GM11168 (cell line): ENCODE results near the gene PTRHD1.
"Not testable (repeated sequence)": the region's sequence is repeated elsewhere in the genome, so short reads cannot be mapped to it uniquely, and the experiment has no call there.

Experiments
- in situ Hi-C: fragments of 300-500 bp; cut with MboI; formaldehyde crosslinking; loops from one replicate; pipeline ENCODE4 v1.12.0; 2022; ENCODE audit warnings: low sequenced_read_pairs; ENCODE audit not compliant: unreplicated experiment

The PTRHD1 gene

DNA sequence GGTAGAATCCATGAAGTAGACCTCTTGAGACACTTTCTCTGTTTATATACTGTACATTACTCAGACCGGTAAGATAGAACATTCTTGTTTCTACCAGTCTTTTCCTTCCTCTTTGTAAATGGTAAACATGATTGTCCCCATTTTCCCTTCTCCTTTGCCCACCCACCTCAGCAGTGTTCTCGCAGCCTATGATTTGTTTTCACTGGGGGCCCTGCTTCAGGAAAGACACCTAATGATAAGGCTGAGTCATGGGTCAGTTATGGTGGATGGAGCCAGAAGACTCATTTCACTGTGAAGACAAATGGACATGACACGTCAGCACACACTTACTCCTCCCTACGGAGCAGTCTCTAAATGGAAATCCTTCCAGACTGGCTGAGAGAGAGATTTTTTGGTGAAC lies 23.7 kb upstream of the PTRHD1 start:
- in situ Hi-C loops = no loop called here

- in situ Hi-C loops = no loop called here
These were observed 23.2 kb upstream of the PTRHD1 start for GRCh38 chr2:24816404-24816803.

GRCh38 chr2:24815171-24815570 lies 22.0 kb upstream of the PTRHD1 start:
- in situ Hi-C loops = no loop called here

DNA sequence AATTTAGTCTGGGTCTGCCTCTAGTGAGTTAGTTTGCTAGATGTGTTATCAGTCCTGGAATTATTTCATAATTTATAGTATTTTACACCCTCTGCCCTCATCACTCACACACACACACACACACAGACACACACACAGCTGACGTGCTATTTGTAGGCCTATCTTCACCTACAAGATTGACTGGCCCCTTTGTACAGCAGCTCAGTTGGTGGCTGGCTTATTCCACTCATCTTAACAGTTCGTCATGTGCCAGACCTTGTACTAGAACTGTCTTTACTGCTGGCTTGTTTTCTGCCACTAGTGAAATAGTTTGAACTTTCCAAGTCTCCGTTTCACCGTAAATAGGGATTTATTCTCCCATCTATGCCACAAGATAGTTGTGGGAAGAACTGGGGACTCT lies 21.3 kb upstream of the PTRHD1 start:
- in situ Hi-C loops = no loop called here

- in situ Hi-C loops = no loop called here
These were observed 20.5 kb upstream of the PTRHD1 start for GRCh38 chr2:24813691-24814137.

DNA sequence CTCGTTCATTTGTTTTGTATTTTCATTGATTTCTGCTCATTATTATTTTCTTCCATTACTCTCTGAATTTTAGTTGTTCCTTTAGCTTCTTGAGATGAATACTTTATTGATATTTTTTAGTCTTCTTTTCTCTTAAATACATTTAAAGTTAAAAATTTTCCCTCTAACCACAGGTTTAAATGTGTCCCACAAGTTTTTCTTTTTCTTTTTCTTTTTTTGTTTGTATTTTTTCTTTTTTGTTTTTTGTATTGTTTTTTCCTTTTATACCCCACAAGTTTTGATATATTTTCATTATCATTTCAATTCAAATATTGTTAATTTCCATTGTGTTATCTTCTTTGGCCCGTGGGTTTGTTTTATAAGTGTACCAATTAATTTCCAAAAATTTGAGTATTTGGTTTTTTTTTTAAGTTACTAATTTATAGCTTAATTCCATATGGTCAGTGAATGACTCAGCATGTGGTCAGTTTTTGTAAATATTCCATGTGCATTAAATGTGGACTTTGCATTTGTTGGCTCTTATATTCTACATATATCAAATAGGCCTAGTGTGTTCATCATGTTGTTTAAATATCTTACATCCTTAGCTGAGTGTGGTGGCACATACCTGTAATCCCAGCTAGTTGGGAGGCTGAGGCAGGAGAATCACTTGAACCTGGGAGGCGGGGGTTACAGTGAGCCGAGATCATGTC lies 16.3 kb upstream of the PTRHD1 start:
- in situ Hi-C loops = no loop called here

DNA sequence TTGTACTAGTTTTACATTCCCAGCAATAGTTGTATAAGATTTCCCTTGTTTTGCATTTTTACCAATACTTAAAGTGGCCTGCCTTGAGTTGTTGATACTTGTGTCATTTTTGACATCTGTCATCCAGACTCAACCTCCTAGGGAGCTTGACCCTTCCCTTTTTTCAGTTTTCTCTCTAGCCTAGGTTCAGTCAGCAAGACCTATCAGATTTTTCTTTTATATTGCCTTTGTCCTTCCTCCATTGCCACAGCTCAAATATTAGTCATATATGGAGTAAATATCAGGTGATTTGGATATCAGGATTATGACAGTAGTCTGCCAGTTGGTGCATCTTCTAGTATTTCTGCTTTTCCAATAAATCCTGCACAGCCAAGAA lies 13.5 kb upstream of the PTRHD1 start:
- in situ Hi-C loops = no loop called here

- in situ Hi-C loops = not testable (repeated sequence)
These were observed 12.8 kb upstream of the PTRHD1 start for GRCh38 chr2:24805811-24806660.

- in situ Hi-C loops = not testable (repeated sequence)
These were observed 7.3 kb upstream of the PTRHD1 start for GRCh38 chr2:24800487-24800886.

DNA sequence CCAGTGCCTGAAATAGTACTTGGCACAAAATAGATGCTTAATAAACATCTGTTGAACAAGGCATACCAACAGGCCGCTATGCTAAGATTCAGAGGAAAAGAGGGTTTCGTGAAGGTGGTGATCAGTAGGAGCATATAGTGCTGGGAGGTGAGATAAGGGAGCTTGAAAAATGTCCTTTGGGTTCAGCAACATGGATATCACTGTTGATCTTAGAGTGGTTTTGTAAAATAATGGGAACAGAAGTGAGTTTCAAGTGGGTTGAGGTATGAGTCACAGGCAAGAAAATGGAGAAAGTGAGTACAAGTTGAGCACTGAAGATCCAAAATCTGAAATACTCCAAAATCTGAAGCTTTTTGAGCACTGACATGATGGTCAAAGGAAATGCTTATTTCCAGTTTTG lies 4.5 kb upstream of the PTRHD1 start:
- in situ Hi-C loops = no loop called here

- in situ Hi-C loops = no loop called here
These were observed 707 bp upstream of the PTRHD1 start for GRCh38 chr2:24793761-24794435.

- in situ Hi-C loops = no loop called here
These were observed 683 bp downstream of the PTRHD1 start for GRCh38 chr2:24792542-24792873.

DNA sequence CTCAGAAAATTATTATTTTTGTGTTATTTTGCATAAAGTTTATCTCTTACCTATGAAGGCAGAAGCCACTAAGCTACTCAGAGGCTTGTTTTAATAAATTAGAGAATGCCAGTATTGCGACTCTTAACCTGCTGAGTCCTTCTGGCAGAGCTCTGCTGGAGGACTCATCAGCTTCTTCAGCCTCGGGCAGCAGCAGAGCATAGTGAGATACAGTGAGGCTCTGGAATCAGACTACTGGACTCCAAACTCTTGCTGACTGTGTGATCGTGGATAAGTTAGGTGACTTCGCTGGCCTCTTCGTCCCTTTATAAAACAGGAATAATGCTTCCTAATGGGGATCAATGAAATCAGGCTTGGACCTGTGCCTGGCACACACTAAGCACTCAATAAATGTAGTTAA lies 1.7 kb downstream of the PTRHD1 start:
- in situ Hi-C loops = no loop called here

DNA sequence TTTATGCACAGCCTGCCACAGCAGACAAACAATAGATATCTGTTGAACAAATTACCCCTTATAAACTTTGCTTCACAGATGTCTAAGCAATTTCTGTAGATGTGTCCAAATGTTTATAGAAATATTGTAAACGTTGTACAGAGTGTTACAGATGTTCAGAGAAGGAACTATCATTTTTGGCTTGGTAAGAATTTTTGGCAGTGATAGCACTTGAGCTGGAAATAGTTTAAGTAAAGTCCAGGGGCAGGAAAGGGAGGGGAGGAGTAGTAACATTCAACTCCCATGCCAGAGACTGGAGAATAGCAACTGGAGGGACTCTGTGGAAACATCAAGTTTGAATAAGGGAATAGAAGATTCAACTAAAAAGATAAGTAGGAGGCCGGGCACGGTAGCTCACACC lies 4.4 kb downstream of the PTRHD1 start:
- in situ Hi-C loops = no loop called here

DNA sequence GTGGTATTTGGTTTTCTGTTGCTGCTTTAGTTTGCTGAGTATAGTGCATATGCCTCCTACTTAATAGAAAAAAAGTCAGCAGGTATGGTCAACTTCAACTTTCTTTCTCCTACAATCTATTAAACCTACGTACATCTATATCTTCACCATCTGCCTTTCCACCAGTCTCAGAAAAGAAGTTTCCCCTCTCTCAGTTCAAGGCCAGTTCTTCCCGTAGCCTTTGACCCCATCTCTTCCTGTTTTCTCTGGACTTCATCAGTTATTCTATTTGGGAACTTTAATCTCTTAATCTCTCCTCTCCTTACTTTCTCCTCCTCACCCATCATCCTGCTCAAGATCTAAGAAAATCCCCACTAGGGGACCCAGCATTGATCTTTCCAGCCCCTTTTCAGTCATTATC lies 5.7 kb downstream of the PTRHD1 start:
- in situ Hi-C loops = no loop called here

DNA sequence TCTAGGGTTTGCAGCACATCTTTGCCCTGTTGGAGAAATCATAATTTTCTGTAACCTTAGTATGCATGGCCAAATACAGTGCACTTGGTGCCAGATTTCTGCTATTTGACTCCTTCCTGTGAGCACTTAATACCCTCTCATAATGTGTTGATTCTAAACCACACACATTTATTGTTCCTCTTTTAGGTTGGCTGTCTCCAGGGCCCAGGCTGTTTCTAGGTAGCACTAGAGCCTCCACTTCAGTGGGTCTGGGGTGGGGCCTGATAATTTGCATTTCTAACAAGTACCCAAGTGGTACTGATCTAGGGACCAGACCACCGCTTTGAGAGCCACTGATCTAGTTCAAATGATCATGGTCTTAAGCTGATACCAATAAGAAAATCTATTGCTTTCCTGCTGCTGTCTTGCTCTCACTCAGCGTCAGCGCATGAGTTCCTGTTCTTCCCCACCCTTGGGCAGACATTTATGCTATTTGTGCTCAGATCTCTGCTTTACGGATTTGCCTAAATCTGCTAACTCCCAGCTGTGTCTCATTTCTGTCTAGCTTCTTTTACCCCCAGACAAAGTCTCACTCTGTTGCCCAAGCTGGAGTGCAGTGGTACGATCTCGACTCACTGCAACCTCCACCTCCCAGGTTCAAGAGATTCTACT lies 7.4 kb downstream of the PTRHD1 start:
- in situ Hi-C loops = no loop called here

DNA sequence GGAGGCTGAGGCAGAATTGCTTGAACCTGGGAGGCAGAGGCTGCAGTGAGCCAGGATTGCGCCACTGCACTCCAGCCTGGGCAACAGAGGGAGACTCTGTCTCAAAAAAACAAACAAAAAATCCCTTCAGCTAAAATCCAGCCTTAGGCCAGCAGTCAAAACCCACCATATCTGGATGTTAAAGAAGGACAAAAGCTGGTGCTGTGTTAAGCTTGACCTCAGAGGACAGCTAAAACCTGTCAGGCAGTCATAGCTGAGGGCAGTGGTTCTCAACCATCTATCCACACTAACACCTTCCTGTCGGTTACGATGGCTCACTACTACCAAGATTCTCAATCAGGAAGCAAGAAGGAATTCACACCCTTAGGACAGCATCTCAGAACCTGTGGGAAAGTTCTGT lies 9.6 kb downstream of the PTRHD1 start:
- in situ Hi-C loops = no loop called here

GRCh38 chr2:24779116-24779515 lies 14.1 kb downstream of the PTRHD1 start:
- in situ Hi-C loops = no loop called here

DNA sequence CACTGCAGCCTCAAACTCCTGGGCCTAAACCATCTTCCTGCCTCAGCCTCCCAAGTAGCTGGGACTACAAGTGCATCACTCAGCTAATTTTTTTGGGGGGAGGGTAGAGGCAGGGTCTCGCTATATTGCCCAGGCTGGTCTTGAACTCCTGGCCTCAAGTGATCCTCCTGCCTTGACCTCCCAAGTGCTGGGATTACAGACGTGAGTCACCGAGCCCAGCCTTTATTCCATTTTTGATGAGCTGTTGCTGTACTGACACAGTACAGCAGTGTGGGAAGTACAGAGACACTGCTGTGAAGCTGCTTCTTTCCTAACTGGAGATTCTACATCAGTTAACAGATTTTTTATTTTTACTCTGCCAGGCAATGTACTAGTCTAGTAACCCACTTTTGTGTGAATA lies 18.8 kb downstream of the PTRHD1 start:
- in situ Hi-C loops = no loop called here

- in situ Hi-C loops = no loop called here
These were observed 21.2 kb downstream of the PTRHD1 start for GRCh38 chr2:24771764-24772586.
